Progenitor cell of endocrine pancreas (in vitro differentiated cells): ENCODE measurements around the gene MPZ. TPM values are rescaled to one million over a fixed set of nuclear protein-coding genes. Genes with fewer than 3 reads are reported as not detected.
A peak's percentile ranks its signal among the peaks of the same experiment; 100 is the strongest.

Experiments
- DNase-seq: peaks from one replicate; pipeline ENCODE4 v3.0.0; 2021; ENCODE audit warnings: low spot score; ENCODE audit not compliant: unreplicated experiment
- H3K27ac Mint-ChIP-seq: 2 replicates; pipeline ENCODE4 v1.8.0; 2021; ENCODE audit warnings: mild to moderate bottlenecking, moderate library complexity, mixed read lengths
- H3K27me3 Mint-ChIP-seq: 2 replicates; pipeline ENCODE4 v1.8.0; 2021; ENCODE audit warnings: mixed read lengths
- H3K36me3 Mint-ChIP-seq: 2 replicates; pipeline ENCODE4 v1.8.0; 2022; ENCODE audit warnings: mixed read lengths; ENCODE audit not compliant: insufficient read depth
- H3K4me1 Mint-ChIP-seq: 2 replicates; pipeline ENCODE4 v1.8.0; 2021; ENCODE audit warnings: low read depth, mixed read lengths
- H3K4me3 Mint-ChIP-seq: 2 replicates; pipeline ENCODE4 v1.8.0; 2021; ENCODE audit warnings: low read depth, mild to moderate bottlenecking, moderate library complexity, mixed read lengths
- H3K9me3 Mint-ChIP-seq: 2 replicates; pipeline ENCODE4 v1.8.0; 2021; ENCODE audit warnings: low read depth, mixed read lengths
- total RNA-seq: library from RNA; stranded (reverse); gene quantifications from 2 replicates; pipeline ENCODE4 v1.2.1, GENCODE V29; 2021
- TF ChIP-seq, protein P1 (sequence below): fragments of 200-600 bp; sonication (generic); IDR thresholded peaks from one replicate; pipeline ENCODE4 v1.5.0; 2021; ENCODE audit warnings: antibody characterized with exemption, mild to moderate bottlenecking; ENCODE audit not compliant: unreplicated experiment

MPZ gene
- total RNA-seq, 1 donor from 2014 or later, result 4.4 TPM

DNA sequence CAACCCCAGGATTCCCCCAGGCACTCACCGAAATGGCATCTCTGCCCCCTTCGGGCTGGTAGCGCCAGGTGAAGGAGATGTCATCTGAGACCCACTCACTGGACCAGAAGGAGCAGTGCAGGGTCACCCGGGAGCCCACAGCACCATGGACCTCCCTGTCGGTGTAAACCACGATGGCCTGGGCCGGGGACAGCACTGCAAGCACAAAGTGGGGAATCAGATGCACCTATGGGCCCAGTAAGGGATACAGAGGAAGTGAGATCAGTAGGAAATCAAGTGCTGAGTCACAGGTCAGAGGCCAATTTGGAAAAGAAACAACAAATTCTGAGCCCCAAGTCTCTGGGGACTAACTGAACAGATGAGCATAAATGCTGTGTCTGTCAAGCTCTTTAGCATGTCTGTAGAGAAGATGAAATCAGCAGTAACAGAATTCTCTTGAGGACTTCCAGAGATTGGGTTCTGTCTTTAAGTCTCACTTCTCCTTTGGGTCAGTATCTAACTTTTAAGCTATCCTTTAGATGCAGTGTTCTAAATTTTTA is 2.5 kb downstream of the MPZ start:
- TF ChIP-seq, protein P1, sequence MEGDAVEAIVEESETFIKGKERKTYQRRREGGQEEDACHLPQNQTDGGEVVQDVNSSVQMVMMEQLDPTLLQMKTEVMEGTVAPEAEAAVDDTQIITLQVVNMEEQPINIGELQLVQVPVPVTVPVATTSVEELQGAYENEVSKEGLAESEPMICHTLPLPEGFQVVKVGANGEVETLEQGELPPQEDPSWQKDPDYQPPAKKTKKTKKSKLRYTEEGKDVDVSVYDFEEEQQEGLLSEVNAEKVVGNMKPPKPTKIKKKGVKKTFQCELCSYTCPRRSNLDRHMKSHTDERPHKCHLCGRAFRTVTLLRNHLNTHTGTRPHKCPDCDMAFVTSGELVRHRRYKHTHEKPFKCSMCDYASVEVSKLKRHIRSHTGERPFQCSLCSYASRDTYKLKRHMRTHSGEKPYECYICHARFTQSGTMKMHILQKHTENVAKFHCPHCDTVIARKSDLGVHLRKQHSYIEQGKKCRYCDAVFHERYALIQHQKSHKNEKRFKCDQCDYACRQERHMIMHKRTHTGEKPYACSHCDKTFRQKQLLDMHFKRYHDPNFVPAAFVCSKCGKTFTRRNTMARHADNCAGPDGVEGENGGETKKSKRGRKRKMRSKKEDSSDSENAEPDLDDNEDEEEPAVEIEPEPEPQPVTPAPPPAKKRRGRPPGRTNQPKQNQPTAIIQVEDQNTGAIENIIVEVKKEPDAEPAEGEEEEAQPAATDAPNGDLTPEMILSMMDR, result no peak
- Mint-ChIP-seq H3K9me3 (no peaks in the 10 kb centered on the region), H3K36me3 (no peaks in the 10 kb centered on the region), H3K27me3 (peaks cover 16% of the 10 kb centered on the region), H3K27ac (no peak overlapping the region), H3K4me3 (no peak overlapping the region), H3K4me1 (peaks cover 16% of the 10 kb centered on the region)
- no peak for DNase-seq

DNA sequence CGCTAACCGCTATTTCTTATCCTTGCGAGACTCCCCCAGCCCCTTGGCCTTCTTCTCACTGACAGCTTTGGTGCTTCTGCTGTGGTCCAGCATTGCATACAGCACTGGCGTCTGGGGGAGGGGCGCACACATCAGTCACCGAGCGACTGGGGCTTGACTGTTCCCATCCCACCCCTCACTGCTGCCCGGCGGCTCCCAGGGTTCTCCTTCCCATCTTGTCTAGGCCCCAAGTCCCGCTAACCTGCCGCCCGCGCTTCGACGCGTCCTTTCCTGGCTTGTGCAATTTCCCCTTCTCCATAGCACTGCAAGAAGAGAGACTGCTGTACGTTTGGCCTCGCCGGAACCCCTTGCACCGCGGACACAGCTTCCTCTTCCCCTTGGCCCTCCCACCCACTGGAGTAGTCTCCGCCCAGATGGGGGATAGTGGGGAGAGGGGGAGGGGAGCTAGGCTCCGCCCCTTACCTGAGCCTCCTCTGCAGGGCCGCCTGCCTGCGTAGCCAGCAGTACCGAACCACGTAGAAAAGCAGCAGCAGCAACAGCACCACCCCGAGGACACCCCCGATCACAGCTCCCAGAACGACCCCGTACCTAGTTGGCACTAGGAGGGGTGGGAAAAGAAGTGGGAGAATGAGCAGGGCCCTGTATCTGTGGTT is 3.8 kb downstream of the MPZ start:
- TF ChIP-seq, protein P1, result peak; percentile 53
- Mint-ChIP-seq H3K36me3 (no peaks in the 10 kb centered on the region), H3K27me3 (peaks cover 16% of the 10 kb centered on the region), H3K27ac (peak overlapping the region; percentile 77), H3K4me1 (peaks cover 16% of the 10 kb centered on the region), H3K9me3 (no peaks in the 10 kb centered on the region), H3K4me3 (peak overlapping the region; percentile 97)
- DNase-seq, result peak; percentile 81

- H3K9me3 Mint-ChIP-seq, result no peaks in the 10 kb centered on the region
- DNase-seq, result no peak
- no peak overlapping the region for H3K27ac Mint-ChIP-seq
- TF ChIP-seq, protein P1, result no peak
- H3K27me3 Mint-ChIP-seq, result peaks cover 12% of the 10 kb centered on the region
- peaks cover 16% of the 10 kb centered on the region for H3K4me1 Mint-ChIP-seq
- peak overlapping the region; percentile 97 for H3K4me3 Mint-ChIP-seq
- no peaks in the 10 kb centered on the region for H3K36me3 Mint-ChIP-seq
Observed at GRCh38 chr1:161304927-161305866, 4.6 kb downstream of the MPZ start.

- H3K27me3 Mint-ChIP-seq, result no peaks in the 10 kb centered on the region
- TF ChIP-seq, protein P1, result no peak
- H3K27ac Mint-ChIP-seq, result no peak overlapping the region
- no peak overlapping the region for H3K4me3 Mint-ChIP-seq
- no peaks in the 10 kb centered on the region for H3K9me3 Mint-ChIP-seq
- H3K4me1 Mint-ChIP-seq, result peaks cover 10% of the 10 kb centered on the region
- H3K36me3 Mint-ChIP-seq, result no peaks in the 10 kb centered on the region
- no peak for DNase-seq
Observed at GRCh38 chr1:161300478-161300877, 9.3 kb downstream of the MPZ start.

DNA sequence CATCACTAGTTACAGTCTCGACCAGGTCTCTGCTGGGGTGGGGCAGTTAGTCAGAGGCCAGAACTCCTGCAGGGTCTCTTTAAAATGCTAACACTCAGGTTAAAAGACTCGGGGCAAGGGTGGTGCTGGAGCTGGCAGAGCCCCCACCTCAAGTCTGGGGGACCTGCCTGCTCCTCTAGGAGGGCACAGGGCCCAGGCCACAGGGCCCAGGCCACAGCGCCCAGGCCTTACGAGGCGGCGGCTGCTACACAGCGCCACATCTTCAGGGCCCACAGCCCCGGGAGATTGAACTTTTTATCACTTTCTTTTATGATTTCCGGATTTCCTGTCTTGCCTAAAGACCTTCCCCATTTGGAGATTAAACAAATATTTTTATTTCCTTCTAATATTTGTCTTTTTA is 10.4 kb downstream of the MPZ start:
- TF ChIP-seq, protein P1, result no peak
- Mint-ChIP-seq H3K9me3 (no peaks in the 10 kb centered on the region), H3K4me1 (peaks cover 3% of the 10 kb centered on the region), H3K27ac (no peak overlapping the region), H3K27me3 (no peaks in the 10 kb centered on the region), H3K4me3 (no peak overlapping the region), H3K36me3 (no peaks in the 10 kb centered on the region)
- no peak for DNase-seq
